Astrocyte of the hippocampus (primary cell): ENCODE results near the gene CDH4.

Source experiments
- DNase-seq: peaks from one replicate; pipeline ENCODE4 v3.0.0; 2011; ENCODE audit warnings: low read depth, low spot score

Gene CDH4

GRCh38 chr20:61281286-61281795, 29.3 kb downstream of the CDH4 start:
- no peak for DNase-seq

- DNase-seq, result no peak
These were observed 32.7 kb downstream of the CDH4 start for GRCh38 chr20:61284752-61285151.

GRCh38 chr20:61285152-61285645, 33.1 kb downstream of the CDH4 start:
- no peak for DNase-seq

- no peak for DNase-seq
These were observed 33.6 kb downstream of the CDH4 start for GRCh38 chr20:61285691-61286090.

DNA sequence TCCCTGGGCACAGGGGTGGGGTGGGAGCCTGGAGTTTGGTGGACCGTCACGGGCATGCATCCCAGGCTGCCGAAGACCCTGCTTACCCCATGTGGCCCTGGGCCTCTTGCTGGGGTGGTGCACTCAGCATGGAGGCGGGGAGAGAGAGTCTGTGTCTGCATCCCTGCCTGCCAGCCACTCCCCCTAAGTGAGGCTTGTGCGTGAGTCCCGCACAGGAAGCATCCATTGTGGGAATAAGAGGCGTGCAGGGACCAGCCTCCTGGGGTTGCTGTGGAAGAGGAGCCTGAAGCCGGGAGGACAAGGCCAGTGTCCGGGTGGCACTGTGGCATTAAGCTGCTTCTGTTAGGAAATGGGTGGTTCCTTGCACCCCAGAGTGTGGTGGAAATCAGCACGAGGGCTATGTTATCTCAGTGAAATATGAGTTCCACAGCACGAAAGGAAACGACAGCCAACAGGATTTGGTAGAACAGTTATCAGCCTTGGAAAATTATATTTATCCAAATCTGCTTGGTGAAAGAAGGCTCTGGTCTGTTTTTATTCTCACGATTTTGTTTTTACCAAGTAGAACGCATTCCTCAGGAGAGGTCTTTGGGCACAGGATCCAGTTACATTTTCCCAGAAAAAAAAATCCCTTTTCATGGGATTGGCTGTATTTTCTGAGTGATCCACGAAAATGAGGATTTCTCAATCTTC, 35.7 kb downstream of the CDH4 start:
- no peak for DNase-seq

DNA sequence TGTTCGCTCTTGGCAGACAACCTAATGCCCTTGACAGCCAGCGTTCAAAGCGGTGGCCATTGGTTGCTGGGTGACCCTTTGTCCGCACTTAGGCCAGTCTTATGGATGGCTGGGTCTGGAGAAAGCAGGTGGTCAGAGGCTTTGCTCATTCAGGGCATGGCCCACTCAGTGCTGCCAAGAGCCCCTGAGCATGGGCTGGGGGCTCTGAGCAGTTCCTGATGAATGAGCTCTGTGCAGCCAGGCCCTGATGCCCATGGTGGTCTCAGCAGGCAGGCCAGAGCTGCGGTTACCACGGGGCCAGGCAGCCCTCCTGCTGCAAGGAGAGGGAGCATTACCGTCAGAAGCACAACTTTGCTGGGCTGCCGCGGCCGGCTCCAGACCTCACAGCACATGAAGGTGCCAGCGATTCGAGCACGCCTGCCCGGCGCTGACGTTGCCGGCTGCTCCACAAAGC, 36.3 kb downstream of the CDH4 start:
- peak; percentile 67 for DNase-seq

DNA sequence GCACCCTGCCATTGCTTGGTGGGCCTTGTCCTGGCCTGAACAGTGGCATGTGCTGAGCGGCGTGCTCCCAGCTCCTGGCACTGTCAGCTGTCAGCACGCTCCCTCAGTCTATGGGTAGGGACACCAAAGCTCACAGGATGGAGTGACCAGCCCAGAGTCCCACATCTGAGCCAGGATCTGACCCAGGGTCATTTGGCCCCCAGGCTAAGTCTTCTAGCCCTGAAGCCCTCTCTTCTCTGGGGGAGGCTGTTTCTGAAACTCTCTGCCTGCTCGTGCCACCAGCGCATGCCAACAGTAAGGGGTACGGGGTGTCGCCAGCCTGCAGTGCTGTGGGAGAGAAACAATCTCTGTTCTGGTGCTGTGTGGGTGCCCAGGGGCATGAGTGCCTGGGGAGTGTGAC, 37.1 kb downstream of the CDH4 start:
- no peak for DNase-seq

GRCh38 chr20:61290721-61291120, 38.7 kb downstream of the CDH4 start:
- no peak for DNase-seq

DNA sequence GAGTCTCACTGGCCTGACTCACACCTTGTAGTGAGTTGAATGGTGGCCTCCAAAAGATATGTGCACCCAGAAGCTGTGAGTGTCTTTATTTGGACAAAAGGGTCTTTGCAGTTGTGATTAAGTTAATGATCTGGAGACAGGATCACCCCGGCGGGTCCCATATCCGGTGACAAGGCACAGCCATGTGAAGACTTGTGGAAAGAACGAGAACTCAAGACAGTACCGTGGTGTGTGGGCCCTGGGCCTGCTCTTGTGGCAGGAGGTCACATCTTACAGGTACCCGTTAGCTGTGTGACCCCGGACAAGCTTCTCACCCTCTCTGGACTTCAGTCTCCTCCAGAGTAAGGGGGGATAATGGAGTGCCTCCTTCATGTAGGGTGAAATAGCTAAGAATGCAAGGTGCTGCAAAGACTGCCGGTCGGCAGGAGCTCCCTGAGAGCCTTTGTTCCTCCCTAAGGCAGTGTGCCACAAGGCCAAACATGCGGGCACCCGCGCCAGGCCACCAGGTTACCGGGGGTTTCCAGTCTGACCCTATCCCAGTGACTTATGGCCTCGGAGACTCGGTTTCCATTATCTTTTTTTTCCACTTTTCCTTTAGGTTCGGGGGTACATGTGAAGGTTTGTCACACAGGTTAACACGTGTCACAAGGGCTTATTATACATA, 39.2 kb downstream of the CDH4 start:
- DNase-seq, result no peak

GRCh38 chr20:61292391-61292790, 40.3 kb downstream of the CDH4 start:
- no peak for DNase-seq

DNA sequence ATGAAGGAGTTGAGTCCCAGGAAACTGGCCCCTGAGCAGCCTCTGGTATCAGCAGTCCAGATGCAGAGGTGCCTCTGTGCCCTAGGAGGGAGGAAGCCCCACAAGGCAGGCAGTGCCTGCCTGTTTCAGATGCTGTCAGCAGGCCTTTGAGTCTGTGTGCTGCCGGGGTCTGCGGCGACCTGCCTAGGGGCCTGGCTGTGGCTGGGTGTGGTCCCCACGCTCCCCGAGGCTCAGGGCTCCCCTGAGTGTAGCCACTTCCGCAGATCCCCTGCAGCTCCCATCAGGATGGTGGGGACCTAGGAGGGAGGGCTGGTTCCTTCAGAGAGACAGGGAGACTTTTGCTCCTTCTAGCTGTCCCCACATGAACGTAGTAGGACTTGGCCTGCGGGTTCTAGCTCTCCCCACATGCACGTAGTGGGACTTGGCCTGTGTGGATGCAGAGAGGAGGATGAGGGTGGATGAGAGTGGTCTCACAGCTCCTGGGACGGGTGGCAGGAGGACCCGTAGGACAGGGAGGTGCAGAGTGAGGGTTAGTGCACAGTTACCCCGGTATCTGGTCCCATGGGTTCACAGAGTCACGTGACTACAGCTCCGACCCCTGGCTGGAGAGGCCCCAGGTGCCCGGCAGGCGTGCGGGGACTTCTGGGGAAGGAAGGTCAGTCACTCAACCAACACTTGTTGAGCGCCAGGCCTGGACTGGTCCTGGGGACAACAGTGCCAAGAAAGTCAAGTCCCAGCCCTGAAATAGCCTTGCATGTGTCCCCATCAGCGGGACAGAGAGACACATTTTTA, 41.0 kb downstream of the CDH4 start:
- DNase-seq, result no peak

- no peak for DNase-seq
These were observed 41.9 kb downstream of the CDH4 start for GRCh38 chr20:61293951-61294350.

- no peak for DNase-seq
These were observed 43.2 kb downstream of the CDH4 start for GRCh38 chr20:61295249-61295648.

GRCh38 chr20:61295682-61296628, 43.9 kb downstream of the CDH4 start:
- peak; percentile 48 for DNase-seq

DNA sequence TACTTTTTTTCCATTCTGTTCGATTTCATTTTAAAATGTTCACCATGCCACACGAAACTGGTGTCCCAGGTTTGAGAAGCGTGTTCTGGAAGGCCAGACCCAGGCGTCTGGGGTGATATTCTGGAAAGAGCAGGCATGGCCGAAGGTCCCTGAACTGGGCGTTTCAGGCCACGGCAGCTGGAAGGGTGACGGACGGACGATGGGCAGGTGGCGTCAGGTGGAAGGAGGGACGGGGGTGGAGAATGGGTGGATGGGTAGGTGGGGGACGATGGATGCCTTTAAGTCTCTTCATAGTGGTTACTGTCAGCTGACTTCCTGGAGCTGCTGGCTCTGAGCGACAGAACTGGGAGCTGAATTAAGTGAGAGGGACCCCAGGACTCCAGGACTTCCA, 44.6 kb downstream of the CDH4 start:
- no peak for DNase-seq

GRCh38 chr20:61297491-61297890, 45.4 kb downstream of the CDH4 start:
- no peak for DNase-seq

DNA sequence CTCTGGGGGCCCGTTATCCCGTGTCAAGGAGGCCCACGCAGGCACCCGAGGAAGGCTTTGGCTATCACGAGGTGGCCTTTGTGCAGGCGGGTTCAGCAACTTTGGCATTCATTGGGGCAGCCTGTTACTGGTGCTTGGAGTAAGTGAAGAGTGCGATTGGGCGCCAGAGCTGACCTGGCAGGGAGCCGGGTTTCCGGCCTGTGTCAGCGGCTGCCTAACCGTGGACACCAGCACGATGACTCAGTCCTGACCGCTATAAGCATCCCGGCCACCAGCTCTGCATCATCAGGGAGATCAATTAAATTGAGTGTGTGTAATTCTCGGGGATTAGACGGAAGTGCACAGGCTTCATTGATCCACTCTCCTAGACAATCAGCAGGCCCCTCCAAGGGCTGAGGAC, 45.9 kb downstream of the CDH4 start:
- DNase-seq, result peak; percentile 93

DNA sequence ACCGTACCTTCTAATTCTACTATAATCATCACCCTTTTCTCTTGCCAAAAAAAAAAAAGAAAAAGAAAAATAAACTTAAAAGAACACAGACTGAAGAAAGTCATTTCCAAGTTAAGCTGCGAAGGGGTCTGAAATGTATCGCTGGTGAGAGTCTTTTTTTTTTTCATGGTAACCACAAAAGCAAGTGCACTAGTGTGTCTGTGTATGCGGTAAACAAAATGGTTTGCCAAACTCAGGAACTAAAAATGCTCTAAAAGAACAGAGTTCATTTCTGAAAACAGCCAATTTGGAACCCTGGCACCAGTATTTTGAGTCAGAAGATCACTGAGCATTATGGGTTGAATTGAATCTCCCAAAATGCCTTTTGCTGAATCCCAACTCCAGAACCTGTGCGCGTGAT, 46.6 kb downstream of the CDH4 start:
- no peak for DNase-seq

DNA sequence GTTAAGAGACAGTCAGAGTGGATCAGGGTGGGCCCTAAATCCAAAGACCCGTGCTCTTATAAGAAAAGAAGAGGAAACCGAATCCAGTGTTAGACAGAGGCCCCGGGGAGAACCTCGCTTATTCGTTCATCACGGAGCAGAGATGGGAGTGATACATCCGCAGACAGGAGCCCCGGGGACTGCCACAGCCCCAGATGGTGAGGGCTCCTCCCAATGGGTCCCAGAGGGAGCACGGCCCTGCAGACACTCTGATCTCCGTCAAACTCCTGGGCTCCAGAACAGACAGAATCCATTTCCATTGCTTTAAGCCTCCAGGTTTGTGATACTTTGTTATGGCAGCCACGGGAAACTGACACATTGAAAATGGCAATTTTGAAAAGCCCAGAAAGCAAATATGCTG, 47.0 kb downstream of the CDH4 start:
- no peak for DNase-seq

DNA sequence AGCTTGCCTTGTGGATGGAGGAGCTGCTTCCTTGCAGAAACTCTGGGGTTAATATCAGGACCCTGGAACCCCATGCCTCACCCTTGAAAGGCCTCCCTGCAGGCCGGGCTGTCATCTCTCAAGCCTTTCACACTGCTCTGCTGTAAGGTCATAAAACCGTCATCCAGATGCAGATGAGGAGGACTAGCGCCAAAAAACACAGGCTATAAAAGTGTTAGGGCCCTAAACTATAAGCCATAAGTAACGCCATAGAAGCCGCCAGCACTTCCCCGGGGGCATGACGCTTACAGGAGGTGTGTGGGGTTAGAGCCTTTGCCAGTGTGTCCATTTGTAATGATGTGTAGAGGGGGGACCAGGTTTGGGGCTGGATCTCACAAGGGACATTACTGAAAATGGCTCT, 47.6 kb downstream of the CDH4 start:
- no peak for DNase-seq

DNA sequence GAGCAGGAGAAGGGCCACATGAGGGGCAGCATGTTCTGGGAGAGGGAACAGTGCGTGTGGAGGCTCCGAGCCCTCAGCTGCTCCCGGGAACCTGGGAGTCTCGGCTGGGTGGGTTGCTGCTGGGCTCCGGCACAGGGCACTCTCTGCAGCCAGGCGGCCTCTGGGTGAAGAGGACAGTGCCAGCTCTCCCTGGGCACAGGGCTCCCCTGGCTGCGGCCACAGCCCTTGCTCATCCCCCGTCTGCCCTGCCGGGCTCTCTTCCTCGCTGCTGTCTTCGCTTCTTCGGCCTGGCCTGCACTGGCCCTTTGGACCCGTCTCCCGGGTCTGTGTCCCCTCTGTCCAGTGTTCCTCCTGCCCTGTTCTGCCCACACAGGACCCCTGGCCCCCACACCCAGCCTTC, 48.2 kb downstream of the CDH4 start:
- no peak for DNase-seq
